HG03103 (cell line): ENCODE results near the gene OPHN1.

Source experiments
- ATAC-seq: cut with Tn5 transposase; IDR thresholded peaks from one replicate; pipeline ENCODE4 v1.9.1; 2021; ENCODE audit warnings: low read depth; ENCODE audit not compliant: unreplicated experiment

OPHN1 gene

DNA sequence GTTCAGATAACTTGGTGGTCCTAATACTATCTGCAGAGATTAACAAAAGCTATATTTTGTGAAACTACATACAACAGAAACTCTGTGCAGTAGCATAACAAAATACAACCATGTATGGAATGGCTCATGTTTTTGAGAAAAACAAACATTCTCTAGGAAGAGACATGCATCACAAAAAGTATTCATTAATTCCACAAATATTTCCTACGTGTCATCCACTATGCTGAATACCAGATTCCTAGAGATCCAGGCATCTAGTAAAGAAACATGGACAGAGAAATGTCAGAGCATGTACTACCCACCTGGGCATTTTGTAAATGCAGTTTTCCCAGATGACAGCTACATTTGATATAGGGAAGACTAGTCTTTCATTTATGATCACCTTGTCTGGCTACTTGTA is 248.1 kb downstream of the OPHN1 start:
- no peak for ATAC-seq

DNA sequence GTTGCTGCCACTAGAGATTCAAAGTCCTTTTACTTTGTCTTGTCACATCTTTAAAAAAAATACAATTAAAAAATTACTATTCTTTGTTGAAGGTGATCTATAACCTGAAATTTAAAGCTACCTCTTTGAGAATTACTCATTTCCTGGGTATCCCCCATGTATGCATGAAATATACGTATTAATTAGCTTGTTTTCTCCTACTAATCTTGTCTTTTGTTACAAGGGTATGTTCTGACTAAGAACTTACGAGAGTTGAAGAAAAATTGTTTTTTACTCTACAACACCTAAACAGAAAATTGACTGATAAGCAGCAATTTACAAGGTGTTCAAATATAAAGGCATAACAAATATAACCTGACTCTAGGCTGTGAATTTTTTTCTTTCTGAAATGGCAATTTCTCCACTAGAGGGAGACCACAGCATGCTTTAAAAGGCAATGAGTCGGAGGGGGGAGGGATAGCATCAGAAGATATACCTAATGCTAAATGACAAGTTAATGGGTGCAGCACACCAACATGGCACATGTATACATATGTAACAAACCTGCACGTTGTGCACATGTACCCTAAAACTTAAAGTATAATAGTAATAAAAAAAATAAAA is 249.6 kb downstream of the OPHN1 start:
- no peak for ATAC-seq

GRCh38 chrX:68180579-68180978 is 252.7 kb downstream of the OPHN1 start:
- ATAC-seq, result no peak

- ATAC-seq, result no peak
Measured at GRCh38 chrX:68179355-68179754, 253.9 kb downstream of the OPHN1 start.

DNA sequence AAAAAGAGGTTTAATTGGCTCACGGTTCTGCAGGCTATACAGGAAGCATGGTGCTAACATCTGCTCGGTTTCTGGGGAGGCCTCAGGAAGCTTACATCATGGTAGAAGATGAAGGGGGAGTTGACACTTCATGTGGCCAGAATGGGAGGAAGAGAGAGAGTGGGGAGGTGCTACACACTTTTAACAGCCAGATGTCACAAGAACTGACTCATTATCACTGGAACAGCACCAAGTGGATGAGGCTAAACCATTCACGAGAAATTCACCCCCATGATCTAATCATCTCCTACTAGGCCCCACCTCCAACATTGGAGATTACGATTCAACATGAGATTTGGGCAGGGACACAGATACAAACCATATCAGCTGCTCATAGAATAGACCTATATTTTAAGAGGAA is 255.8 kb downstream of the OPHN1 start:
- ATAC-seq, result no peak

- ATAC-seq, result no peak
Measured at GRCh38 chrX:68175562-68175961, 257.7 kb downstream of the OPHN1 start.

- ATAC-seq, result no peak
Measured at GRCh38 chrX:68163441-68163840, 269.9 kb downstream of the OPHN1 start.

GRCh38 chrX:68147848-68148247 is 285.4 kb downstream of the OPHN1 start:
- no peak for ATAC-seq

GRCh38 chrX:68146054-68146453 is 287.2 kb downstream of the OPHN1 start:
- no peak for ATAC-seq

GRCh38 chrX:68139791-68140190 is 293.5 kb downstream of the OPHN1 start:
- no peak for ATAC-seq

GRCh38 chrX:68133181-68133580 is 300.1 kb downstream of the OPHN1 start:
- no peak for ATAC-seq

DNA sequence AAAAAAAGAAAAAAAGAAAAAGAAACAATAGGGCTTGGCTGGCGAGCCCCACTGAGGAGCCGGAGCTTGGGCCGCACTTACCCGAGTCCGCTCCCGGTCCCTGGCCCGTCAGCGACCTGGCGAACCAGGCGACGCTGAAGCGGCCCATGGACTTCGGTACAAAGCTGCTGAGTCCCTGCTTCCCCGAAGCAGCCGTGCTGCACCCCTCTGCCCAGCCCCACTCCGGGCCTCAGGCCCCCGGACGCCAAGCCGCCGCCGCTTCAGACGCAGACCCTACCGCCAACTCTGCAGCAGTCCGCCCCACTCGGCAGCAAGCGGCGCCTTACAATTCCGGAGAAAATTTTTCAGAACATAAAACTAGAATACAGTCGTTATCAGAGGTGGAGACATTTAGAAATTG is 300.5 kb downstream of the OPHN1 start:
- ATAC-seq, result no peak

DNA sequence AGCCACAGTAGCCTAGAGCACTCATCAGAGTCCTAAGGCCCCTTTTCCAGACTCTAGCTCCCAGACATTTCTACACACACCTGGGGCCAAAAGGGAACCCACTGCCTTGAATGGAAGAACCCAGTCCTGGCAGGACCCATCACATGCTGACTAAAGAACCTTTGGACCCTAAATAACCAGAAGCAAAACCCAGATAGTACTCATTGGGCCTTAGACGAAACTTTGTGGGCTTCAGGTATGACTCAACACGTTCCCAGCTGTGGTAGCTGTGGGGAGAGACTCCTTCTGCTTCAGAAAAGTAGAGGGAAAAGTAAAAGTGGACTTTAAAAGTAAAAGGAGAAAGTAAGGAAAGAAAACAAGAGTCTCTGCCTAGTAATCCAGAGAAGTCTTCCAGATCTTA is 311.5 kb downstream of the OPHN1 start:
- ATAC-seq, result no peak

GRCh38 chrX:68121371-68121770 is 311.9 kb downstream of the OPHN1 start:
- no peak for ATAC-seq

DNA sequence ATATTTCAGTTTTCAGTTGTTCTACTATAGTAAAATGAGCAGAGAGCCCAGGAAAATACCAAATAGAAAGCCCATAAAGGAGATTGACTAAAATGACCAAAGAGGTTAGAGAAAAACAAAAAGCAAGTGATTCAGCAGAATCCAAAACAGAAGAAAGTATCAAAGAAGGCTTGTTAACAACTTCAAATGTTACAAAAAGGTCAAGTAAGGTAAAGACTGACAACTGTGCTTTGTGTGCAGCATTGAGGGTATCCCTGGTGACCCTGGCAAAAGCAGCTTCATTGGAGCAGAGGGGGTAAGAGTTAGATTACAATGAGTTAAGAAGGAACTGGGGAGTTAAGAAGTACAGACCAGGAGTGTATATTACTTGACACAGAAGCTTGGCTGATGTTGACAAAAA is 317.9 kb downstream of the OPHN1 start:
- no peak for ATAC-seq

- no peak for ATAC-seq
Measured at GRCh38 chrX:68114573-68115129, 318.6 kb downstream of the OPHN1 start.

GRCh38 chrX:68113837-68114572 is 319.3 kb downstream of the OPHN1 start:
- ATAC-seq, result no peak

DNA sequence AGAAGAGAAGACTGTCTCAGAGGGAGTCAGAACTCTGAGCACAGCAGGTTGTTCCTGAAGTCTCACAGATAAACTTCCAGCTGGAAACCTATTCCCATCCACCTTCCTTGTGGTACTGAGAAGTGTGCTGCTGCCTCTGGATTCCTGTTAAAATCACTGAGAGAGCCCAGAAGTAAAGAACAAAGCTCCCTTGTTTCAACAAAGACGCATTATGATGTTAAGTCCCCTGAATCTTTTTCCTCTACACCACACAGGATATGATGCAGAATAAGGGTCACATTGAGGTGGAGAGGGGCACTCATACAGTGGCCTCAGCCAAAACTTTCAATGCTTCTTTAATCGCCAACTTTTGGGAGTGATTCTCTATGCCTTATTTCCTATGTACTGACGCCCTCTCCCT is 321.0 kb downstream of the OPHN1 start:
- no peak for ATAC-seq

GRCh38 chrX:68109162-68109561 is 324.1 kb downstream of the OPHN1 start:
- ATAC-seq, result no peak

DNA sequence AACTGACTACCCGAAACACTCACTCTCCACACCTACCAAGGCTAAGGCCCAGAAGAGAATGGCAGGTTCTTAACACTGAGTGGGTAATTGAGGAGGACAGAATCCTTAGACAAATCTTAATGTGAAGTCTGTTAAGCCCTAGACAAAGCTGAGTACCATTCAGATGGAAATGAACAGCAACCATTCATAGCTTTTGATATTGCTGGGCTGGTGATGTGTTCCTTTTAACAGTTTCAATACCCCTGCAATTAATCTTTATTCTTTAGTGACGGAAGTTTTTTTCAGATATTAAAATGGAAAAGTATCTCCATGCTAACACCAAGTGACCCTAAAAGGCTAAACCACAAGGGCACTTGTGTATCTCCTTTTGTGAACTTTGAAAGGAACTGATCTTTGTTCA is 334.9 kb downstream of the OPHN1 start:
- ATAC-seq, result no peak

GRCh38 chrX:68090266-68090665 is 343.0 kb downstream of the OPHN1 start:
- ATAC-seq, result no peak

DNA sequence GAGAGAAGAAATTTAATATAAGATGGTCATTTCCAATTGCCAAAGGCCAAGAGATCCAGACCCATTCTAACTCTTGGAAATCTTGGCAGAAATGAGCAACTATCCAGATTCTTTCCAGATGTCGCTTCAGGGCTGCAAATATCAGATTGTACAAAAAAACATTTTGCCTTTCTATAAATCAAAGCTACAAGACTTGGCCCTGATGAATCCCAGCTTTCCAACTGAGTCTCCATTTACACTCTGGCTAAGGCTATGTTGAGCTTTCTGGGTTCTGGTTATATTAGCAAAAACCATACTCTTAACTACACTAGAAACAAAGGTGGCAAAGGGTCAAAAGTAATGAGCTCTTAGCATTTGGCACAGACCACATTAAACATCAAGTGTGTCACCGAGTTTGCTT is 345.8 kb downstream of the OPHN1 start:
- ATAC-seq, result no peak
